ENCODE data around the gene FXYD6. TPM values are rescaled to one million over a fixed set of nuclear protein-coding genes. Genes with fewer than 3 reads are reported as not detected.

Gene FXYD6
- total and polyA plus RNA-seq, 8 donors, result 2.7 to 48.0 (median 8.9) TPM

DNA sequence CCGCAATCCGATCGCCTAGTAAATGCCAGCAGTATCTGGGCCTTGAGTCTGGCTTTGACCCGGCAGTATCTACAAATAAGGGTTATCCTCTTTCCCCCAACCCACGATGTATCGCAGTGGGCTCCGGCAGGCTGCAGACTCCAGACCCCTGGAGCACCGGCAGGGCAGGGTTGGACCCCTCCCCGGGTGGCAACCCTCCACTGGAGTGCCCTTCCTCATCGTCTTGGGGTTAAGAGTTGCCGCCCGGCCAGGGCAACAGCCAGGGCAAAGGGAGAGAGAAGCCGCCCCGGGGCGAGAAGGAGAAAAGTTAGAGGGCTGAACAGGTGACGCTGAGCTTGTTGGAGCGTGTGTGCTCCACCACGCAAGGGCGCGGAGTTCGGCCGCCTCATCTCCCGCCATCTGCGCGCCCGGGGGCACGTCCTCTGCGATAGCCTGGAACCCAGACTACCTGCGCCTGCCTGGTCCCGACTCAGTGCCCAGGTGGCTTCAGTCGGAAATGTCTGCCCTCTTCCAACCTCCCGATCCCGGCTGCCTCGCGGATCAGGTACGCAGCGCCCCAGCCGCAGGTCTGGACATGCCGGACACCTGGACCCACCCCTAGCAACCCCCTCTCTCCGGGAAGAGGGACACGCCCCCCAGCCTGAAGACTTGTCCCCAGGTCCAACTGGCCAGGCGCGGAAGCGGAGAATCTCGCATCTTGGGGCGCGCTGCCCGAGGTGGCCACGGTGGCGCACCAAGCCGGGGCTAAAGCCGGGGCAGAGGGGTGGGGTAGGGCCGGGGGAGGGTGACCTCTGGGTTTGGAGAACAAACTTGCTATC lies 80.6 kb downstream of the FXYD6 start:
- peak overlapping the region in 2 of 4 donors; percentile 31 to 41 for H3K4me3 ChIP-seq
- H3K27ac ChIP-seq, result no peak overlapping the region
- ATAC-seq, result peak; percentile 28 to 54 (median 46)
- H3K9me3 ChIP-seq, result no peaks in the 10 kb centered on the region
- no peak for FAIRE-seq
- peak in 1 of 6 donors; percentile 57 for DNase-seq
- peaks cover 6 to 7% (median 7%) of the 10 kb centered on the region in 3 donors for H3K4me1 ChIP-seq
- TF ChIP-seq CTCF (IDR thresholded peaks at IDR 0.05), result no peak
- intact Hi-C loops (cut with DNase I), result no loop called here
- H3K36me3 ChIP-seq, result no peaks in the 10 kb centered on the region
- 6% methylated on average over 50 to 53 of the region's 53 CpGs for WGBS, 2 donors
- peaks cover 0 to 7% (median 2%) of the 10 kb centered on the region in 4 donors for H3K27me3 ChIP-seq

GRCh38 chr11:117794772-117795629 lies 81.5 kb downstream of the FXYD6 start:
- intact Hi-C loops (cut with DNase I), result no loop called here

GRCh38 chr11:117794135-117794534 lies 82.3 kb downstream of the FXYD6 start:
- no peak for ATAC-seq
- WGBS, 2 donors, result 68 to 81% methylated on average over 10 of the region's 10 CpGs
- no peak overlapping the region for H3K4me3 ChIP-seq
- TF ChIP-seq CTCF (IDR thresholded peaks at IDR 0.05), result no peak
- H3K27me3 ChIP-seq, result peaks cover 0 to 7% (median 2%) of the 10 kb centered on the region in 4 donors
- H3K36me3 ChIP-seq, result no peaks in the 10 kb centered on the region
- peaks cover 6 to 7% (median 7%) of the 10 kb centered on the region in 3 donors for H3K4me1 ChIP-seq
- H3K9me3 ChIP-seq, result no peaks in the 10 kb centered on the region
- intact Hi-C loops (cut with DNase I), result no loop called here
- no peak for FAIRE-seq
- no peak for DNase-seq
- no peak overlapping the region for H3K27ac ChIP-seq

More at GRCh38 chr11:117794772-117795629, 81.5 kb downstream of the FXYD6 start:
- 42 to 45% methylated on average over 29 of the region's 29 CpGs for WGBS, 2 donors
- DNase-seq (no peak), FAIRE-seq (no peak), ATAC-seq (no peak)
- no peak for TF ChIP-seq CTCF (IDR thresholded peaks at IDR 0.05)
- no peak overlapping the region for H3K27ac ChIP-seq
- H3K4me1 ChIP-seq, result peaks cover 6 to 7% (median 7%) of the 10 kb centered on the region in 3 donors
- H3K36me3 ChIP-seq, result no peaks in the 10 kb centered on the region
- no peak overlapping the region for H3K4me3 ChIP-seq
- peaks cover 0 to 7% (median 2%) of the 10 kb centered on the region in 4 donors for H3K27me3 ChIP-seq
- H3K9me3 ChIP-seq, result no peaks in the 10 kb centered on the region

DNA sequence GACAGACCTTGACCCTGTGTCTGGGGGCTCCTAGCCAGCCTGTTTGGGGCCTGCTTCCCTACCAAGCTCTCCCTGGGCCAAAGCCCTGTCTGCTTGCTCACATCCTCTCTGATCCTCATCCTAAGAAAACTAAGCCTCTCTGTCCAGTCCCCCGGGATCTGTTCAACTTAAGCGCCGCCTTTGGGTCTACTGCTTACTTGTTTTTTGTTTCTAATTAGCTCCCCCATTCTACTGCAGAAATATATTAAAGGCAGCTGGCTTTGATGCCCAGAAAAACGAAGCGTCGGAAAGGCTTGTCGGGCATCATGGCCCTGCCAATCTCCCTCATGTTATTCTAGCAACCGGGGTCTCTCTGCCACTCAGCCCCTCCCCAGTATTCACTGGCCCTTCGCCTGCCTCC lies 82.9 kb downstream of the FXYD6 start:
- ATAC-seq (no peak), DNase-seq (no peak), FAIRE-seq (no peak)
- Histone ChIP-seq H3K27me3 (peaks cover 0 to 7% (median 2%) of the 10 kb centered on the region in 4 donors), H3K4me1 (peaks cover 6 to 7% (median 7%) of the 10 kb centered on the region in 3 donors), H3K9me3 (no peaks in the 10 kb centered on the region), H3K27ac (no peak overlapping the region), H3K4me3 (no peak overlapping the region), H3K36me3 (no peaks in the 10 kb centered on the region)
- no peak for TF ChIP-seq CTCF (IDR thresholded peaks at IDR 0.05)
- 74 to 85% methylated on average over 9 of the region's 9 CpGs for WGBS, 2 donors
- intact Hi-C loops (cut with DNase I), result no loop called here
